Lung (tissue), 12 donors: Measurements from ENCODE around the gene OR2C1. TPM values are rescaled to one million over a fixed set of nuclear protein-coding genes. Genes with fewer than 3 reads are reported as not detected.

Experiments
- ATAC-seq: fragments of 200-7000 bp; cut with Tn5 transposase; one replicate; pipeline ENCODE4 v1.9.1; 2020; ENCODE audit warnings: moderate number of reproducible peaks; ENCODE audit not compliant: insufficient read depth, low FRiP score
- DNase-seq, 3 donors: peaks; one replicate each; pipeline ENCODE4 v3.0.0-alpha.2; 2013 to 2017
- H3K27ac ChIP-seq, 2 donors: one replicate each; pipeline ENCODE4 v1.5.1; 2013; ENCODE audit warnings: mild to moderate bottlenecking in 2 of 2, moderate library complexity in 2 of 2, control low read depth in 1 of 2, inconsistent platforms in 1 of 2, low read depth in 1 of 2, low read length in 1 of 2
- H3K27me3 ChIP-seq, 3 donors: one replicate each; pipeline ENCODE4 v1.5.1; 2013; ENCODE audit warnings: low read length in 2 of 3; ENCODE audit not compliant: control insufficient read depth in 3 of 3, insufficient read depth in 3 of 3
- H3K36me3 ChIP-seq, 4 donors: one replicate each; pipeline ENCODE4 v1.5.1; 2013; ENCODE audit warnings: low read length in 4 of 4, mild to moderate bottlenecking in 1 of 4, moderate library complexity in 1 of 4; ENCODE audit not compliant: control insufficient read depth in 4 of 4, insufficient read depth in 4 of 4
- H3K4me1 ChIP-seq, 5 donors: one replicate each; pipeline ENCODE4 v1.5.1; 2013; ENCODE audit warnings: low read length in 5 of 5, mild to moderate bottlenecking in 2 of 5, moderate library complexity in 1 of 5; ENCODE audit not compliant: control insufficient read depth in 5 of 5, insufficient read depth in 5 of 5
- H3K4me3 ChIP-seq: one replicate; pipeline ENCODE4 v1.5.1; 2013; ENCODE audit warnings: mild to moderate bottlenecking, control low read depth, moderate library complexity
- H3K9ac ChIP-seq, 2 donors: one replicate each; pipeline ENCODE4 v1.5.1; 2013; ENCODE audit warnings: low read length in 2 of 2, control low read depth in 1 of 2; ENCODE audit not compliant: insufficient read depth in 1 of 2
- H3K9me3 ChIP-seq, 4 donors: one replicate each; pipeline ENCODE4 v1.5.1; 2013; ENCODE audit warnings: low read length in 3 of 4, mild to moderate bottlenecking in 1 of 4, moderate library complexity in 1 of 4; ENCODE audit not compliant: control insufficient read depth in 4 of 4, insufficient read depth in 3 of 4
- WGBS, 2 donors: extraction: QIAGEN DNeasy Blood & Tissue Kit; methylation state at CpG; one replicate each; pipeline ENCODE4 v1.1.7; 2013; 5-methylcytosine and 5-hydroxymethylcytosine counted together
- polyA plus RNA-seq, 2 donors: library from polyadenylated mRNA; stranded (reverse); fragments of 200-250 nt; gene quantifications; one replicate each; pipeline ENCODE4 v1.2.1, GENCODE V29; 2013
- total RNA-seq, 2 donors: library from RNA; depleted of rRNA in 1 of 2; stranded (reverse); fragments of >200 nt in 1 of 2; gene quantifications; one replicate each; pipeline ENCODE4 v1.2.1, GENCODE V29; 2014 to 2021
- TF ChIP-seq, protein P1 (sequence below): IDR thresholded peaks from 2 replicates; pipeline ENCODE4 v1.5.1; 2012; ENCODE audit warnings: mild to moderate bottlenecking; ENCODE audit errors: control extremely low read depth, extremely low read depth
- donor health status: control.
- donor health status: control.
- donor health status: Bipolar disorder and iron deficiency.
- donor health status: healthy.
- donor health status: DM: yes; HTN: yes; CAD: no.

OR2C1 gene
- total and polyA plus RNA-seq, 4 donors: 0.05 to 0.51 TPM; not detected in 2

DNA sequence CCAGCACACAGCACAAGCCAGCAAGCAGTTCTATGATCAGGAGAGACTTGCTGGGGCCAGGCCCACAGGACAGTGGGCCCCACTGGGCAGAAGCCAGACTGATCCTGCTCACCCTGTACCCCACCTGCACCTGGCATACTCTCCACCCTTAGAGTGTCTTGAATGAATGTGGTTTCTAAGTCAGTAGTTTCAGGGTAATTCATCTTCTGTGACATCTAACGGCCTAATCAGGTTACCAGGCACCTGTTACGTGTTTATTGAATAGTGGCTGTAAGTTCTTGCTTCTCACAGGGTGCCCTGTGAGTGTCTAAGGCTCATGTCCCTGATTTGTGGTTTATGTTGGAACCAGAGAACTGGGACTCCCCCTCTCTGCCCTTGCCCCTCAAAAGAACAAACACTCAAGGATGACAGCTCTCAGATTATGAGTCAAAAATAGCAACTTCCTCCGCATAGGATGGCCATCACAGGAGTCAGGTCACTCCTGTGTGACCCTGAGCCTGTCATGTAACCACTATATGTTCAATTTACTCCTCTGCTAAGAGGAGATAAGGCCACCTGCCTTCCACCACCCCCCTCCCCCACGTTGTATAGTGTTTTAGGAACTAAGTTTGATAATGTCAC, 7.0 kb upstream of the OR2C1 start:
- Histone ChIP-seq H3K9ac (no peak overlapping the region), H3K4me1 (peaks cover 0 to 3% (median 0%) of the 10 kb centered on the region in 5 donors), H3K27me3 (peaks cover 0 to 3% (median 0%) of the 10 kb centered on the region in 3 donors), H3K4me3 (no peak overlapping the region), H3K36me3 (no peaks in the 10 kb centered on the region), H3K27ac (no peak overlapping the region), H3K9me3 (peaks cover 0 to 2% (median 0%) of the 10 kb centered on the region in 4 donors)
- 34 to 39% methylated on average over 4 of the region's 4 CpGs for whole genome bisulfite sequencing, 2 donors
- DNase-seq (no peak), ATAC-seq (no peak)
- TF ChIP-seq, protein P1, sequence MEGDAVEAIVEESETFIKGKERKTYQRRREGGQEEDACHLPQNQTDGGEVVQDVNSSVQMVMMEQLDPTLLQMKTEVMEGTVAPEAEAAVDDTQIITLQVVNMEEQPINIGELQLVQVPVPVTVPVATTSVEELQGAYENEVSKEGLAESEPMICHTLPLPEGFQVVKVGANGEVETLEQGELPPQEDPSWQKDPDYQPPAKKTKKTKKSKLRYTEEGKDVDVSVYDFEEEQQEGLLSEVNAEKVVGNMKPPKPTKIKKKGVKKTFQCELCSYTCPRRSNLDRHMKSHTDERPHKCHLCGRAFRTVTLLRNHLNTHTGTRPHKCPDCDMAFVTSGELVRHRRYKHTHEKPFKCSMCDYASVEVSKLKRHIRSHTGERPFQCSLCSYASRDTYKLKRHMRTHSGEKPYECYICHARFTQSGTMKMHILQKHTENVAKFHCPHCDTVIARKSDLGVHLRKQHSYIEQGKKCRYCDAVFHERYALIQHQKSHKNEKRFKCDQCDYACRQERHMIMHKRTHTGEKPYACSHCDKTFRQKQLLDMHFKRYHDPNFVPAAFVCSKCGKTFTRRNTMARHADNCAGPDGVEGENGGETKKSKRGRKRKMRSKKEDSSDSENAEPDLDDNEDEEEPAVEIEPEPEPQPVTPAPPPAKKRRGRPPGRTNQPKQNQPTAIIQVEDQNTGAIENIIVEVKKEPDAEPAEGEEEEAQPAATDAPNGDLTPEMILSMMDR: no peak

DNA sequence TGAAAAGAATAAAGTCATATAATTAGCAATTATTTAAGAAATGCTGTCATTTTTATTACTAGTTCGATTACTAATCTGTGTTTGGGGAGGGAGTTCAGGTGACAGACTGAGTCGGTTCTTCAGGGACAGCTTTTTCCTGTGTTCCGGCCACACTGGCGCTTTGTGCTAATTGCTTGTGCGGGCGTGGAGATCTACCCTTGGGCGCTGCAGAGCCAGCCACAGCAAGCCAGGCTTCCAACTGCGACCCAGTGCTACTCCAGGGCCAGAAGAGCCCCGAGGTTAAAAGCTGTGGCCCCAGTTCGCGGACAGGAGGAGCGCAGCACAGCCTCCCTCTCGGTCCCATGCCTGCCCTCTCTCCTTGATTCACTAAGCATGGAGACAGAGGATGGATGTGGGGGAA, 6.5 kb upstream of the OR2C1 start:
- peaks cover 0 to 3% (median 0%) of the 10 kb centered on the region in 3 donors for H3K27me3 ChIP-seq
- no peaks in the 10 kb centered on the region for H3K36me3 ChIP-seq
- H3K4me3 ChIP-seq: no peak overlapping the region
- H3K27ac ChIP-seq: no peak overlapping the region
- DNase-seq (no peak), ATAC-seq (no peak)
- no peak overlapping the region for H3K9ac ChIP-seq
- WGBS, 2 donors: 67 to 70% methylated on average over 13 of the region's 13 CpGs
- H3K4me1 ChIP-seq: peaks cover 0 to 3% (median 0%) of the 10 kb centered on the region in 5 donors
- TF ChIP-seq, protein P1: no peak
- H3K9me3 ChIP-seq: peaks cover 0 to 2% (median 0%) of the 10 kb centered on the region in 4 donors

DNA sequence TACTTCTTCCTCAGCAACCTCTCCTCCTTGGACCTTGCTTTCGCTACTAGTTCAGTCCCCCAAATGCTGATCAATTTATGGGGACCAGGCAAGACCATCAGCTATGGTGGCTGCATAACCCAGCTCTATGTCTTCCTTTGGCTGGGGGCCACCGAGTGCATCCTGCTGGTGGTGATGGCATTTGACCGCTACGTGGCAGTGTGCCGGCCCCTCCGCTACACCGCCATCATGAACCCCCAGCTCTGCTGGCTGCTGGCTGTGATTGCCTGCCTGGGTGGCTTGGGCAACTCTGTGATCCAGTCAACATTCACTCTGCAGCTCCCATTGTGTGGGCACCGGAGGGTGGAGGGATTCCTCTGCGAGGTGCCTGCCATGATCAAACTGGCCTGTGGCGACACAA, 429 bp downstream of the OR2C1 start:
- peaks cover 0 to 12% (median under 1%) of the 10 kb centered on the region in 4 donors for H3K9me3 ChIP-seq
- H3K4me3 ChIP-seq: no peak overlapping the region
- no peak overlapping the region for H3K9ac ChIP-seq
- TF ChIP-seq, protein P1: no peak
- H3K27ac ChIP-seq: no peak overlapping the region
- DNase-seq (no peak), ATAC-seq (no peak)
- no peaks in the 10 kb centered on the region for H3K36me3 ChIP-seq
- H3K27me3 ChIP-seq: peaks cover 0 to 2% (median 0%) of the 10 kb centered on the region in 3 donors
- no peaks in the 10 kb centered on the region for H3K4me1 ChIP-seq
- 87 to 88% methylated on average over 10 of the region's 10 CpGs for WGBS, 2 donors

DNA sequence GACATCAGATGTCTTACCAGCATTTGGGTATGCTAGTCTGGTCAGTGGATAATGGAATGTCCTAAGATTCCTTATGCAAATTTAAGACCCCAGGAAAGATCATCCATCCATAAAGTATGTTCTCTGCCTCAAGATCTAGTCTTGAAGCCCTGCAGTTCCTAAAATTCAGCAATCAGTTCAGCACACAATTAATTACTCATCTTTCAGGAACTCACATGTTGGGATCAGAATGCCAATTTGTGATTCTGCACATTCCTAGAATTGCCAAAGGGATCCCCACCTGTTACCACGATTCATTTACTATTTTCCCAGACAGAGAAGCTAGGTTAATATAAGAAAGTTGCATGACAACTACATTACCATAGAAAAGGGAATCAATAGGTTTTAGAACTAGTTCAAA, 3.2 kb downstream of the OR2C1 start:
- H3K9ac ChIP-seq: no peak overlapping the region
- 28 to 50% methylated on average over 1 of the region's 1 CpG for WGBS, 2 donors
- TF ChIP-seq, protein P1: no peak
- H3K4me1 ChIP-seq: no peaks in the 10 kb centered on the region
- H3K36me3 ChIP-seq: no peaks in the 10 kb centered on the region
- no peak overlapping the region for H3K4me3 ChIP-seq
- no peak for ATAC-seq
- DNase-seq: no peak
- no peak overlapping the region for H3K27ac ChIP-seq
- peaks cover 0 to 5% (median 0%) of the 10 kb centered on the region in 3 donors for H3K27me3 ChIP-seq
- peaks cover 0 to 13% (median 1%) of the 10 kb centered on the region in 4 donors for H3K9me3 ChIP-seq
